GDM1 (cell line): ENCODE data around the gene ZFP57.
"Not testable (repeated sequence)": the region's sequence is repeated elsewhere in the genome, so short reads cannot be mapped to it uniquely, and the experiment has no call there.

ENCODE experiments used
- DNase-seq: peaks from one replicate; lab custom pipeline; 2025; lab: John Stamatoyannopoulos, UW

ZFP57 gene

DNA sequence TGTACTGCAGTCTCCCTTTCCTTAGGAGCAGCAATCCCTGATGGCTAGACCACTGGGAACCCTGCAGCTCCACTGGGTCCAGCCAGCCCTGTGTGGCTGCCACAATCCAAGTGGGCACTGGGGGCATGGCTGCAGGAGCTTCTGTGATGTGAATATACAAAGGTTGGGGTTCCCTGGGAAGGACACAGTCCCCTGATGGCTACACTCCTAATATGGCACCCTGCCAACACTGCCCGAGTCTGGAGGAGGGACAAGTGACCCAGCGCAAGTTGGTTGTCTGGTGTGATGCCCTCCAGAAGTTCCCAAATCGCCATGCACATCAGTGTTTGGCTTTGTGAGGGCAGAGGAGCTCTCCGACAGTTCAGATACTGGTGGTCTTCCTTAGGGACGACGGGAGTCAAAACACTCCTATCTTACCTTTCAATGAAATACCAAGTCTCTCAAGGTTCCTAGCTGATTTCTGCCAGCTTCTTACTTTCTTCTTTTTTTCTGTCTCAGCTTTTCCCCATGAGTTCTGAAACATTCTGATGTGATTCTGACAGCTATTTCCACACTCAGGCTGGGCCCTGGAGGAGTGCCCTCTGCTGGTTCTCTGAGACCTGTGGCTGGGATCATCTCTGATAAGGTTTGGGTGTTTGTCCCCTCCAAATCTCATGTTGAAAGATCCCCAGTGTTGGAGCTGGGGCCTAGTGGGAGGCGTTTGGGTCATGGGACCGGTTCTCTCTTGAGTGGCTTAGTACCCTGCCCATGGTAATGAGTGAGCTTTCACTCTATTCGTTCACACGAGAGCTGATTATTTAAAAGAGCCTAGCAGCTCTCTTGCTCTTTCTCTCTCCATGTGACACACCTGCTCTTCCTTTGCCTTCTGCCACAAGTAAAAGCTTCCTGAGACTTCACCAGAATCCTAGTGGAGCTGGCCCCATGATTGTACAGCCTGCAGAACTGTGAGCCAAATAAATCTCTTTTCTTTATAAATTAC, 15.5 kb upstream of the ZFP57 start:
- no peak for DNase-seq

DNA sequence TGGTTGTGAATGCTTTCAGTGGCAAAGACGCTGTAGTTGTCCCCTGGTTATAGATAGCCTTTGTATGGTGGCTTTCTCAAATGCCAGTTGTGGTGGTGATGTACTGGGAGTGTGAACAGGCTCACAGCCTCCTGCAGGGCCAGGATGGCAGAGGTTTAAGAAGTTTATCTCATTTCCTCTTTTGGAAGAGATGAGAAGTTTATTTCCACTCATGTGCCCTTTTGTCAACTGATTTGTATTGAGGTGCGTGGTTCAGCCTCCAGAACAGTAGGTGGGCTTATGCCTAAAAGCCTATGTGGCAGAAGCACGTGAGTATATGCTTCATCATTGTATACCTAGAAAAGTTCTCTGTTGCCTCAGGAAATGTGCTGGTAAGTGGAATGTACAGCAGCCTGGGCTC, 13.7 kb upstream of the ZFP57 start:
- DNase-seq = no peak

DNA sequence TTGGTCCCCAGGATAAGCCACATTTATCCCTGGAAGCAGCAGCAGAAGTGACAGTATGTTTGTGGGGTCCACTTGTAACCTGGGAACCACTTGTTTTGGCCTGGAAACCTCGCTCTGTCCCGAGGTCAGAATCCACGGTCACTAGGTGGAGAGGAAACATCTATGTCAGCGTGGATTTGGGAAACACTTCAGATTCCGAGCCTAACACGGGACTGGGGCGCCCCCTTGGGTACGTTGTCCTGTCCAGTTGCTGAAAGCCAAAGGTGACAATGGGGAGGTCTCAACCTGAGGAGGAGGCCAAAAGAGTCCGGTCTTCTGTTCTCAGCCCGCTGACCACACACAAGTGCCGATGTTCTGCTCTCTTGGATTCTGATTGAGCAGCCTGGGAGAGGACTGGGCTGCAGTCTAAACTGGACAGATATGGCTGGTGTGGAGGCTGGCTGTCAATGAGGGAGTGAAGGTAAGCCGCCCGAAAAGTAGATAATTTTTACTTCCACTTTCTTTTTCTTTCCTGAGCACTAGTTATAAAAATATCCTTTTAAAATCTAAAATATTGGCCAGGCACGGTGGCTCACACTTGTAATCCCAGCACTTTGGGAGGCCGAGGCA, 4.9 kb upstream of the ZFP57 start:
- DNase-seq = no peak

DNA sequence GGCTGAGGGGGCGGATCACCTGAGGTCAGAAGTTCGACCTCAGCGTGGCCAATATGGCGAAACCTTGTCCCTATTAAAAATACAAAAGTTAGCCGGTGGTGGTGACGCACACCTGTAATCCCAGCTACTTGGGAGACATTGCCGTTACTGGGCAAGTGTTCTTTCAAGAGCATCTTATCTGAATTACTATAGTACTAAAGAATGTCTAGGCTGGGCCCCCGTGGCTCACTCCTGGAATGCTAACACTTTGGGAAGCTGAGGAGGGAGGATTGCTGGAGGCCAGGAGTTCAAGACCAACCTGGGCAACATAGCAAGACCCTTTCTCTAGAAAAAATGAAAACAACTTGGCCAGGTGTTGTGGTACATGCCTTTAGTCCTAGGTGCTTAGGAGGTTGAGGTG, 859 bp upstream of the ZFP57 start:
- no peak for DNase-seq

DNA sequence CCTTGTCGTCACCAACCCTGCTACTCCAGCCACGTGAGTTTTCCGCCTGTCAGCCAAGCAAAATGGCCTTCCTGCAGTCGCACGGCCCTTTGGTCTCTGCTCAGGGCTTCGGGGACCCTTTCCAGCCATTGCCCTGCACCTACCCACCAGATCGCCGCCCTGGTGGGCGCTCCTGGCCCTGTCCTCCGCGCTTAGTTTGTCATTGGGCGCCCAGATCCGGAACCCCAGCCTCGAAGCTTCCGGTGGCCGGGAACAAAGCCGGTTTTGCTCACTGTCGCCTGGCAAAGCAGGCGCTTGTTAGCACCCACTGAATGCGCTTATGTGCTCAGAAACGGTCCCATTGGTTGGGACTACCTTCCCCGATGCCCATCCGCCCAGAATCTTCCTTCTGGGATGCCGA, 536 bp downstream of the ZFP57 start:
- no peak for DNase-seq

DNA sequence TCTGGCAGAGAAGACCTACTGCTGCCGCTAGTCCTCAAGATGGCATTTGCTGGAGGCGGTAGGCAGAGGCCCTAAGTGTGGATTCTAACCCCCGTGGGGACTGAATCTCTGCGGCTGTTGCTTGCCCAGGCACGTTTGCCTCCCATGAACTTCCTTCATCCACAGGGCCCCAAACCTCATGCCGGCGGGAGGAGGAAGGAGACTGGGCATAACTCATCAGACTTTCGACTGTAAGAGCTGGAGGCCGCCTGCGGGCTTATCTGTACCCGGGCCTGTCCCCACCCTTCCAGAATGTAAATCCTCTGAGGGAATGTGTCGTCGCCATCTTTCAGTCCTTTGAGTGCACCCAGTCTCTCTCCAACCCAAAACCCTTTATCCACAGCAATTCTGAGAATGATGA, 990 bp downstream of the ZFP57 start:
- no peak for DNase-seq

DNA sequence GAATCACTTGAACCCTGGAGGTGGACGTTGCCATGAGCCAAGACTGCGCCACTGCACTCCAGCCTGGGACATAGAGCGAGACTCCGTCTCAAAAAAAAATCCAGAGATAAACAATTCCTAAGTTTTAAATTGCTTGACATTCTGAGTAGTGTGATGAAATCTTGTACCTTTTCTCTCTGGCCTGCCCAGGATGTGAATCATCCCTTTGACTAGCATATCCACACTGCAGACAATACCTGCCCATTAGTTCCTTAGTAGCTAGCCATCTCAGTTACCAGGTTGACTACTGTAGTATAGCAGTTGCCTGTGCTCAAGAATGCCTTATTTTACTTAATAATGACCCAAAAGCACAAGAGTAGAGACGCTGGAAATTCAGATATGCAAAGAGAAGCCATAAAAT, 2.8 kb downstream of the ZFP57 start:
- no peak for DNase-seq

DNA sequence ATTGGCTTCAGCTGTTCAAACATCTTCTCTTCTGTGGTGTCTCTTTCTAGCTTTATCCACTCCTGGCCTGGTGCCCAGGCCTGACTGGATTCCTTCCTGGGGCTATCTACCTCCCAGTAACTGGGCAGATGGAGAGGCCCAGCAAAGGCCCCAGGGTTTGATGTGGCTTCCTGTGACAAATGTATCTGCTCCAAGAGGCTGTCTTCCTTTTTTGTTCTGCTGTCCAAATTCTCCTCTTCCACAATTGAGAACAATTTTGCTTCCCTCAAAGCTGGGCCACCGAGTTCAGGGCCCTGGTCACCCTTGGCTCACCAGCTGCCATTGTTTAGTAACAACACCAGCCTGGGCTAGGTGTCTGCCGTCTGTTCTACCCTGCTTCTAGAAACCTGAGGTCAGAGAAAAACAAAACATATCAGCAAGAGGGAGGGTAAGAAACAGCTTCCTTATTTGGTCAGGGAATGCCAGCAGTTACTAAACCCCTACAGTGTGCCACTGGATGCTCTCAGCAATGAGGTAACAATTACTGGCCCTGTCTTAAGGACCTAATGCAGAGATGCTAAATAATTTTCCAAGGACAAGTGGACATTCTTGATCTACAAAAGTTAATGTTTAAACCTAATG, 3.9 kb downstream of the ZFP57 start:
- no peak for DNase-seq

DNA sequence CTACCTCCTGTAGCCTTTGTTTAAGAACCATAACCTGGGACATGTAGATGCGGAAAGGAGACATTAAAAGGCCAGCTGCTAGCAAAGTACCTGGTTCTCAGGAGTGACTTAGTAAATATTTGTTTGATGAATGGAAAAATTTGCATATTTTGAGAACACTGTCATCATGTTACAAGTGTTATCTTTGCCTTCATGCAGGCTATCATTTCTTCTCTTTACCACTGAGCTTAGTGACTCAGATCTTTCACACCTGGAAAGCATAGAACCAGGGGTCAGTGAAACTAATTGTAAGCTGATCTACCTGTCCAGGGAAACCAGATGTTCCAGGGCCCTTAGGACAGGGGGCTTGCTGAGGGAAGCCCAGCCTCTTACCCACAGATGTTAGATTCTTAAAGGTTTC, 5.4 kb downstream of the ZFP57 start:
- DNase-seq = no peak

DNA sequence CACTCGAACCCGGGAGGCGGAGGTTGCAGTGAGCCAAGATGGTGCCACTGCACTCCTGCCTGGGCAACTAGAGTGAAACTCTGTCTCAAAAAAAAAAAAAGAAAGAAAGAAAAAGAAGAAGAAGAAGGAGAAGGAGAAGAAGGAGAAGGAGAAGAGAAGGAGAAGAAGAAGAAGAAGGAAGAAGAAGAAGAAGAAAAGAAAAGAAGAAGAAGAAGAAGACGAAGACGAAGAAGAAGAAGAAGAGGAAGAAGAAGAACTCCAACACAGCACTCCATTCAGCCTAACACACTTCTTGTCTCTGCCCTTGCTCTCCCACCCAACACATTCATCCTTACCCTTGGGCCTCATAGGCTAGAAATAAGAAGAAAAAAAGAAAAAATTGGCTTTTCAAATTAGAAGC, 6.9 kb downstream of the ZFP57 start:
- DNase-seq = no peak

DNA sequence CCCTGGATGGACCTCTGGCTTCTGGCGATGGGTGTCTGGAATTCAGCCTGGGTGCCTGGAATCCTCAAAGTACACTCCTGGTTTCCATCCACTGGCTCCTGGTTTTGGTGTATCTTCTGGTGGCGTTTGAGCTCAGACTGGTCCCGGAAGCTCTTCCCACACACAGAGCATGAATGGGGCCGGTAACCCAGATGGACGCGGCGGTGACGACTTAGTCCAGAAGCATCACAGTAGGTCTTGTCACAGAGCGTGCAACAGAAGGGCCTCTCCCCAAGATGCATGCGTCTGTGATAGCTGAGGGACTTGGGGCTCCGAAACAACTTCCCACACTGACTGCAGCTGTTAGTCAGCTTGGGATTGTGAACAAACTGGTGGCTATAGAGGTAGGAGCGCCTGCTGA, 7.8 kb downstream of the ZFP57 start:
- DNase-seq = no peak

DNA sequence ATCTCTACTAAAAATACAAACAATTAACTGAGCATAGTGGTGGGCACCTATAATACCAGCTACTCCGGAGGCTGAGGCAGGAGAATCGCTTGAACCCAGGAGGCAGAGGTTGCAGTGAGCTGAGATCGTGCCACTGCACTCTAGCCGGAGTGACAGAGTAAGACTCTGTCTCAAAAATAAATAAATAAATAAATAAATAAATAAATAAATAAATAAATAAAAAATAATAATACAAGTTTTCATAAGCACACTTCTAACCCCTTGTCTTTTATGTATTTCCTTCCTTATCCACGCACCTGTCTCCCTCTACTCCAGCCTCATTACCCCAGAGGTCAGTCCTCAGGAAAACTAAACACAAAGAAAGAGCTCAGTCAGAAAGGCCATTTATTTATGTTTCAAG, 8.8 kb downstream of the ZFP57 start:
- DNase-seq = not testable (repeated sequence)

DNA sequence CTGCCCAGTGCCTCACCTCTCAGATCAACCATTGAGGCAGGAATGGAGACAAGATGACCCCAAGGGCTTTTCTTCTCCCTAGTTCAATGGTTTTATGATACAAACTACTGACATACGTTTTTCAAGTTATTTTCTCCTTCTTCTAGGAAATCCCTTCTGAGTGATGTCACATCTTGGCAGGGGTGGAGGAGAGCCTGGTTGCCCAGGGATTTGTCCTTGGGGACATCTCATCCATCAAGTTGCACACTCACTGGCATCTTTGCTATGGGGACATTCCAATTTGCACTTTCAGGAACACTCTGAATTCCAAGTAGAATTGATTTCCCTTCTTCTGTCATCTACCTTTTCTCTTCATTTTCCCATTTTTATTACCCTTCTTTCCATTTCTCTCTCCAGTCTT, 9.9 kb downstream of the ZFP57 start:
- no peak for DNase-seq

DNA sequence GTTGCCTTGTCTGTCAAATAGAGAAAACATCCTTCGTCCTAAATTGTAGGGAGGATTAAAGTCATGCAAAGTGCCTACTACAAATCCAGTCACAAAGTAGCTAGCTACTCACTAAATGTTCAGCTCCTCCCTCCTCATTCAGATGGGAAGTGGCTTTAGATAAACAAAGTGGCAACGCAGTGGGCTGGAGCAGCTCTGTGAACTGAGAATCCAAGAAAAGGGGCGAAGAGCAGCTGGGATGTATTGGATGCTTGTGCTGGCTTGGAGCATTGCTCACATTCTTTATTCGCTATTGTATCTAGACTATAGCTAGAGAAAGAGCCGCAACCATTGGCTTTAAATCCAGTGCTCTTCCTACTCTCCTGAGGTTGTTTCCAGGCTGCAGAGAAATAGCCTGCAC, 13.8 kb downstream of the ZFP57 start:
- no peak for DNase-seq

DNA sequence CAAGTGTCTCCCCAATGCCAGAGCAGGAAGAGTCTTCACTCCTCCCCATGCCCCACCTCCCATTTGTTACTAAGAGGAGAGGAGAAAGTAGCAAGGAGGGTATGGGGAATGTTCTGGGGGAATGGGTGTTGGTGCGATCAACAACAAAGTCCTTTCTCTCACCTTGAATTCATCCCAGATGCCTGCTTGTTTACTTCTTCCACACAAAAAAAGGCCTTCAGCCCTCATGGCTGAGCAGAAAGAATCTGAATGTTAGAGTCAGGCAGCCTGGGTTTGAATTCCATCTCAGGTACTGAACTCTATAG, 14.2 kb downstream of the ZFP57 start:
- no peak for DNase-seq

DNA sequence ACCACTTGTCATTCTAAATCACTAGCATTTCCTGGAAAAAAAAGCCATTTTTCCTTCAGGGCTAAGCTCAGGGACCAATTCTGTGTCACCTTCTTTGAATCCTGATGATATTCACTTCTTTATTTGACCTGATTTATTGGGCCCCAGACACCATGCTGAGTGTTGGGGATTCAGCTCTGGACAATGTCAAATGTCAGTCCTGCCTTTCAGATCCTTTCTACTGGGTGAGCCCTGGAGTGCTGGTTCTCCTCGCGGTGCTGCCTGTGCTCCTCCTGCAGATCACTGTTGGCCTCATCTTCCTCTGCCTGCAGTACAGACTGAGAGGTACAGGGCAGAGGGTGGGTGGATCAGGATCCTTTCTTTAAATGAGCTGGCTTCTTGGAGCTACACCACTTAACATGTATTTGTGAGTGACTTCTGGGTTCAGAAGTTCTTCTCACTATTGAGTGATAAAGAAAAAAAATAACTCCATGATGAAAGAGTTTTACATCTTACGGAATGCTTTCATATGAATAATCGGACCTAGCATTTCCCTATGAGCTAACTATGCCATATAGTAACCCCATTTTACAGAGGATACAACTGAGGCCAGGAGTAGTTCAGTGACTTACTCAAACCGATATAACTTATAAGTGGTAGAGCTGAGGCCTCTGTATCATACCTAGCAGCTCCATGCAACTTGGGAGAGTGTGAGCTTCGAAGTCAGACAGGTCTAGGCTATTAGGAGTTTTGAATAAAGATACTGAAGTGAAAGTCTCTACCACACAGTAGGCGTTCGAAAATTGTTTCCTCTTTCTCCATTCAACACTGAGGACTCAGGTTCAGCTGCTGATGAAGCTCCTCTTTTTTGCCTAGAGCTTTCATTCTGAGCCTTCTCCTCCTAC, 14.8 kb downstream of the ZFP57 start:
- no peak for DNase-seq

DNA sequence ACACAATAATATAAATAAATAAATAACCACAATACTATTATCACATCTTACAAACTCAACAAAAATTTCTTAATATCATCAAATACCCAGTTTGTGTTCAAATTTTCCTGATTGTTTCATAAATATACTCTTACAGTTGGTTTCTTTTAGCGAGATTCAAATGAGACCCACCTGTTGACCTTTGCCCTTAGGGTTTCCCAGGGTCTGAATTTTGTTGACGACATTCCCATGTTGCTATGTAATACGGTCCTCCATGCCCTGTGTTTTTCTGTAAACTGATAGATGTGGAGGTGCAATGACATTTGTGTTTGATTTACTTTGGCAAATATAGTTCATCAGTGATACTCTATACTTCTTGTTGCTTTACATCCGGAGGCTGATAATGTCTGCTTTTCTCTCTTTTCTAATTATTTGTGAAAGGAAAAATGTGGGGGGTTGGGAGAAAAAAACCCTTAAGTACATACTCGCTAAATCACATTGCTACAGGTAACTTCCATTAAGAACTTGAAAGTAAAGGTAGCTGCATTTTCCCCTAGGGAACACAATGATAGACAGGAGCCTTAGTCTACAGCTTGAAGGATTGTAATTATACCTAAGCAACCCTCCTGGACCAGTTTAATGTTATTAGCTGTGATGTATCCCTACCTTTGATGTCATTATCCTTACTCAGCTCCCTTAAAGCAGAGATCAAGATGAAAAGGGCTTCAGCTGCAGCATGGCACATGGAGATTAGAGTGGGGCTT, 17.5 kb downstream of the ZFP57 start:
- DNase-seq = no peak

DNA sequence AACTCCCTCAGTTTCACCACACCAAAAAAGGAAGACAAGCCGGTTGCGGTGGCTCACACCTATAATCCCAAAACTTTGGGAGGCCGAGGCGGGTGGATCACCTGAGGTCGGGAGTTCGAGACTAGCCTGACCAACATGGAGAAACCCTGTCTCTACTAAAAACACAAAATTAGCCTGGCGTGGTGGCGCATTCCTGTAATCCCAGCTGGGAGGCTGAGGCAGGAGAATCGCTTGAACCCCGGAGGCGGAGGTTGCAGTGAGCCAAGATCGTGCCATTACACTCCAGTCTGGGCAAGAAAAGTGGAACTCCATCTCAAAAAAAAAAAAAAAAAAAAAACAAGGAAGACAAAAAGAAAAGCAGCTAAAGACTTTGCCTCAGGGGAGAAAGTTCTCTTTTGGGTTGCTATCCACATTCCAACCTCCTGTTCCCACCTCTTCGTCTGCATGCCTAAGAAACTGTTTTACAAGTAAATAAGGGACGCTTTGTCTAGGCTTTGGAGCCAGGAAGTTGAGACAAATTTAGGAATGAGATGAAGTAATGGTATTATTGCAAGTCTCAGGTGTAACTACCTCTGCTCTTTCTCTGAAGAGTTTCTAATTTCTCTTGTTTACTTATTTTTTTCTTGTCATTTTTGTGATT, 19.3 kb downstream of the ZFP57 start:
- not testable (repeated sequence) for DNase-seq

DNA sequence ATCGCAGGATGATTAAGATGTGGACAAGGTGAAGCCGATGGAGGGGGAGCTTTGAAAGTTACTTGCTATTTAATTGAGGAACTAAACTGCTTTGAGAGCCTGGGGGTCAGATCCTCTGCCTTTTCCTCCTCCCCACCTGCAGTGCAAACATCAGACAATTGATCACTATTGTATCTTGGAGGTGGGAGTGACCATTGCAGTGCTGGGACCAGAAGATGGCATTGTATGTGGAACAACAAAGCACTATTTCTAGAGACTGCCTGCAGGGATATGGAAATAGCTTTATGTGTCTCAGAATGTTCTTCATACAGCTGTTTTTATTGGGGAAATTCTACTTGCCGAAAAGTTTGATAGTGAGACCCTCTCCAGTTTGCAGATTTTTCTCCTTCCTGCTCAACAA, 19.9 kb downstream of the ZFP57 start:
- DNase-seq = no peak

DNA sequence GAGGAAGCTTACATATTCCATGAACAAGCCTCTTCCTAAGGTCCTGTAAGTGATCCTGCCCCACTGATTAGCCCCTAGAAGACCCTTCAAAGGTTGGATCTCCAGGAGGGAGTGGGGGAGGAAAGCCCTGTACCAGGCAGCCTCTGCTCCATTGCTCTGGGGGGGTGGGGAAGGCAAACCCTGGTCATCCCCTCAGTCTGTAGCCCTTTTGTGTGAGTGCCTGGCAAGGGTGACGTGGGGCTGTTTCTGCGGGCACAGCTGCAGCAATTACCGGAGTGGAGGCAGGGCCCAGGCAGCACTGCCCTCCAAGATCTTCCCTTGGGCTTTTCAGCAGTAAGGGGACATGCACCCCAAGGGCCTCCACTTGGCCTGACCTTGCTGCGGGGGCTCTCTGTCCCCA, 24.2 kb downstream of the ZFP57 start, which contains the start of gene MOG:
MOG (plus strand) TSS at position 295 of the 400 bp plus-strand sequence. CDS start 118 bp downstream, outside the sequence.
- no peak for DNase-seq

DNA sequence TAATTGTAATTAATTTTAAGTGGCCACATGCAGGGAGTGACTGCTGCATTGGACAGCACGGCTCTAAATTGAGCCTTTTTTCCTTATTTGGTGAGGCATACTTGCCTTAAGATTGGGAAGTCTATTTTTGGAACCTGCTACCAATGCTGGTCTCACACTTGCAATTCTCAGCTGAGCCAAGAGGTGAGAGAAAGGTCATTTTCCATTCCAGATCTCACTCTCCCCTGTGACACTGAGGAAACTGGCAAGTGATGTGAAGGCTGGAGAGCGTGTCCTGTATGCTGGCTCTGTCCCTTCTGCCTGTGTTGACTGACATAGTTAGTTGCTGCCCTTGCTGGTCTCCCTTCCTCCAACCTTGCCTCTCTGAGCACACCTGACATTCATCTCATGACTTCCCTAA, 24.8 kb downstream of the ZFP57 start:
- DNase-seq = no peak
